Activated CD8-positive, alpha-beta T cell treated with anti-CD3 and anti-CD28 coated beads for 36 hours (primary cell): Measurements from ENCODE around the gene PRKG1. TPM values are rescaled to one million over a fixed set of nuclear protein-coding genes. Genes with fewer than 3 reads are reported as not detected.

Experiments
- ATAC-seq: fragments of 200-7000 bp; cut with Tn5 transposase; one replicate; pipeline ENCODE4 v1.10.0; 2021; ENCODE audit warnings: mild to moderate bottlenecking, moderate library complexity
- CTCF ChIA-PET: fragments of 350-600 bp; sonication (Branson Sonifier 250); formaldehyde crosslinking; loops from one replicate; lab custom pipeline; 2021; ENCODE audit warnings: antibody characterized with exemption; lab: Charles Lee
- POLR2A ChIA-PET: fragments of 350-600 bp; sonication (Branson Sonifier 250); formaldehyde crosslinking; loops from one replicate; lab custom pipeline; 2021; ENCODE audit warnings: antibody characterized with exemption; lab: Charles Lee
- DNase-seq: peaks from one replicate; pipeline ENCODE4 v3.0.0-alpha.2; 2020
- H3K27ac Mint-ChIP-seq: one replicate; pipeline ENCODE4 v1.8.0; 2021; ENCODE audit warnings: mild to moderate bottlenecking, mixed read lengths
- H3K27me3 Mint-ChIP-seq: one replicate; pipeline ENCODE4 v1.8.0; 2021; ENCODE audit warnings: mixed read lengths
- H3K36me3 Mint-ChIP-seq: one replicate; pipeline ENCODE4 v1.8.0; 2021; ENCODE audit warnings: low read depth, mixed read lengths
- H3K4me1 Mint-ChIP-seq: one replicate; pipeline ENCODE4 v1.8.0; 2021; ENCODE audit warnings: low read depth, mixed read lengths
- H3K4me3 Mint-ChIP-seq: one replicate; pipeline ENCODE4 v1.8.0; 2021; ENCODE audit warnings: mild to moderate bottlenecking, moderate library complexity, mixed read lengths
- H3K9me3 Mint-ChIP-seq: one replicate; pipeline ENCODE4 v1.8.0; 2021; ENCODE audit warnings: mixed read lengths
- intact Hi-C: fragments of 100-400 bp; cut with micrococcal nuclease; formaldehyde crosslinking; loops from one replicate; pipeline ENCODE4 v1.10.0; 2022
- total RNA-seq, 2 experiments: library from RNA; stranded (reverse); gene quantifications; one replicate each; pipeline ENCODE4 v1.2.3, GENCODE V29; 2021
- TF ChIP-seq, protein P1 (sequence below): fragments of 200-600 bp; IDR thresholded peaks from one replicate; pipeline ENCODE4 v1.8.0; 2022; ENCODE audit warnings: antibody characterized with exemption, mild to moderate bottlenecking

PRKG1 gene
- total RNA-seq, 2 experiments from 2014 or later, result not detected

- no peak for DNase-seq
- CTCF ChIA-PET, result no interaction called here
Measured at GRCh38 chr10:51171946-51172345, 97.7 kb downstream of the PRKG1 start.

GRCh38 chr10:51176976-51177695, 102.8 kb downstream of the PRKG1 start:
- TF ChIP-seq, protein P1, sequence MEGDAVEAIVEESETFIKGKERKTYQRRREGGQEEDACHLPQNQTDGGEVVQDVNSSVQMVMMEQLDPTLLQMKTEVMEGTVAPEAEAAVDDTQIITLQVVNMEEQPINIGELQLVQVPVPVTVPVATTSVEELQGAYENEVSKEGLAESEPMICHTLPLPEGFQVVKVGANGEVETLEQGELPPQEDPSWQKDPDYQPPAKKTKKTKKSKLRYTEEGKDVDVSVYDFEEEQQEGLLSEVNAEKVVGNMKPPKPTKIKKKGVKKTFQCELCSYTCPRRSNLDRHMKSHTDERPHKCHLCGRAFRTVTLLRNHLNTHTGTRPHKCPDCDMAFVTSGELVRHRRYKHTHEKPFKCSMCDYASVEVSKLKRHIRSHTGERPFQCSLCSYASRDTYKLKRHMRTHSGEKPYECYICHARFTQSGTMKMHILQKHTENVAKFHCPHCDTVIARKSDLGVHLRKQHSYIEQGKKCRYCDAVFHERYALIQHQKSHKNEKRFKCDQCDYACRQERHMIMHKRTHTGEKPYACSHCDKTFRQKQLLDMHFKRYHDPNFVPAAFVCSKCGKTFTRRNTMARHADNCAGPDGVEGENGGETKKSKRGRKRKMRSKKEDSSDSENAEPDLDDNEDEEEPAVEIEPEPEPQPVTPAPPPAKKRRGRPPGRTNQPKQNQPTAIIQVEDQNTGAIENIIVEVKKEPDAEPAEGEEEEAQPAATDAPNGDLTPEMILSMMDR, result no peak
- intact Hi-C loops, result no loop called here
- H3K4me1 Mint-ChIP-seq, result no peaks in the 10 kb centered on the region
- no peaks in the 10 kb centered on the region for H3K36me3 Mint-ChIP-seq
- H3K27ac Mint-ChIP-seq, result no peak overlapping the region
- ATAC-seq (no peak), DNase-seq (no peak)
- H3K4me3 Mint-ChIP-seq, result no peak overlapping the region
- H3K9me3 Mint-ChIP-seq, result no peaks in the 10 kb centered on the region
- POLR2A ChIA-PET, result no interaction called here
- H3K27me3 Mint-ChIP-seq, result no peaks in the 10 kb centered on the region
- CTCF ChIA-PET, result no interaction called here

More at GRCh38 chr10:51171946-51172345, 97.7 kb downstream of the PRKG1 start:
- TF ChIP-seq, protein P1, result no peak
- no peak overlapping the region for H3K4me3 Mint-ChIP-seq
- no peaks in the 10 kb centered on the region for H3K9me3 Mint-ChIP-seq
- no peak overlapping the region for H3K27ac Mint-ChIP-seq
- POLR2A ChIA-PET, result no interaction called here
- no peaks in the 10 kb centered on the region for H3K4me1 Mint-ChIP-seq
- H3K27me3 Mint-ChIP-seq, result no peaks in the 10 kb centered on the region
- H3K36me3 Mint-ChIP-seq, result no peaks in the 10 kb centered on the region
- no peak for ATAC-seq
- intact Hi-C loops, result no loop called here

DNA sequence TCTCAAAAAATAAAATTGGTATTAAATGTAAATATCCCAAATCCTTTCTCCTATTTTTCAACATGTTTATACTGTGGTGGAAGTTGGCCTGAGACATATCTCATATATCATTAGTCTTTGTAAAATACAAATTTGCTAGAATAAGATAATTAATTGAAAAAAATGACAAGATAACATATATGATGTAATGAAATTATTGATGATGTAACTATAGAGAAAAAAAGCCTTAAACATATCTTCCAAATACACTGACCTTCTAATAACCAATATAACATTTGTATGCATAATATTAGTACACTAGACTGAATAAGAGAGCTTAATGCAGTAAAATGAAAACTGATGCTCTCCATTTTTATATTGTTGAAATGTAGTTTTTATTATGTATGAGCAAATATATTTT, 104.3 kb downstream of the PRKG1 start:
- no peaks in the 10 kb centered on the region for H3K27me3 Mint-ChIP-seq
- CTCF ChIA-PET, result no interaction called here
- no peak overlapping the region for H3K27ac Mint-ChIP-seq
- no peaks in the 10 kb centered on the region for H3K4me1 Mint-ChIP-seq
- intact Hi-C loops, result no loop called here
- ATAC-seq (no peak), DNase-seq (no peak)
- TF ChIP-seq, protein P1, result no peak
- H3K4me3 Mint-ChIP-seq, result no peak overlapping the region
- no peaks in the 10 kb centered on the region for H3K9me3 Mint-ChIP-seq
- no peaks in the 10 kb centered on the region for H3K36me3 Mint-ChIP-seq
- POLR2A ChIA-PET, result no interaction called here

DNA sequence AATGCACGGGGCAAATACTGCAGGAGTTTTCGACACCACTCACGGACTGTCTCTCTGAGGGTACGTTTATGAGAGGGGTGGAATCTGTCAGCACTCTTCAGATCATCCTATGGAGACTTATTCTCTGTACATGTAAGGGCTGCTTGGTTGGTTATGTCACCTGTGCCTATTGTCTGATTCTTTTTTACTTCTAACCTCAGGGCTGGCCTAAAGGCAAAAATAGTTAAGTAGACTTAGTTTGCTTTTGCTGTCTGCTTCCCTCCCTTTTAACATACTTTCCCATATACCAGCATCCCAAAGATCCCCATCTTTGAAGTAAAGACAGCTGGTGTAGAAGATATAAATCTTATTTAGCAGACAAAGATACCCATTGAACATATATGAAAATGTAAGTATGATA, 105.9 kb downstream of the PRKG1 start:
- no peak for DNase-seq
- Mint-ChIP-seq H3K27me3 (no peaks in the 10 kb centered on the region), H3K9me3 (no peaks in the 10 kb centered on the region), H3K4me1 (no peaks in the 10 kb centered on the region), H3K36me3 (no peaks in the 10 kb centered on the region), H3K4me3 (no peak overlapping the region), H3K27ac (no peak overlapping the region)
- intact Hi-C loops, result no loop called here
- ATAC-seq, result no peak
- ChIA-PET POLR2A (no interaction called here), CTCF (interaction anchor here (1.0 kb wide), 1 partner anchor 9 kb away, joined by 3 read pairs; no protein-coding TSS in a partner anchor)
- TF ChIP-seq, protein P1, result no peak

DNA sequence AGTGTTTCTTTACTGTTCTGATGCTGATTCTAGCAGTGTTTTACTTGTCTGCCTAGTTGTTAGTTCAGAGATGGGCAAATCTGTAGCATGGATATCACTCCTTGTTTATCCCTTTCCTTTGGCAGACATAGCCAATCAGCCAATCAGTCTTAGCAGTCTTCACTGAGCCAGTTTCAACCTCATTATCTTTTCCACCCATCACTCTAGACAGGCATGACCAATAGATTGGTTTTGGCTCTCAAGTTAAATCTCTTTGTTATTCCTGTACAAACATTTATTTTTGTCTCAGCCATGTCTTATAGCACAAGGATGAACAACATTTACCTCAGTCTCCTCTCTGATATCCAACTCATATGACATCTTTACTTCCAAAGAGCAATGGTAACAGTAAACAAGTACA, 109.5 kb downstream of the PRKG1 start:
- intact Hi-C loops, result no loop called here
- TF ChIP-seq, protein P1, result no peak
- no peaks in the 10 kb centered on the region for H3K9me3 Mint-ChIP-seq
- H3K36me3 Mint-ChIP-seq, result no peaks in the 10 kb centered on the region
- no peak overlapping the region for H3K4me3 Mint-ChIP-seq
- ATAC-seq (no peak), DNase-seq (no peak)
- no peaks in the 10 kb centered on the region for H3K27me3 Mint-ChIP-seq
- CTCF ChIA-PET, result no interaction called here
- POLR2A ChIA-PET, result no interaction called here
- no peak overlapping the region for H3K27ac Mint-ChIP-seq
- no peaks in the 10 kb centered on the region for H3K4me1 Mint-ChIP-seq
